SHP77 treated with DMSO at 0.1 percent for 48 hours (cell line): Measurements from ENCODE around the gene GPR50.

Source experiments
- DNase-seq: peaks from one replicate; lab custom pipeline; 2025; lab: John Stamatoyannopoulos, UW

Gene GPR50

DNA sequence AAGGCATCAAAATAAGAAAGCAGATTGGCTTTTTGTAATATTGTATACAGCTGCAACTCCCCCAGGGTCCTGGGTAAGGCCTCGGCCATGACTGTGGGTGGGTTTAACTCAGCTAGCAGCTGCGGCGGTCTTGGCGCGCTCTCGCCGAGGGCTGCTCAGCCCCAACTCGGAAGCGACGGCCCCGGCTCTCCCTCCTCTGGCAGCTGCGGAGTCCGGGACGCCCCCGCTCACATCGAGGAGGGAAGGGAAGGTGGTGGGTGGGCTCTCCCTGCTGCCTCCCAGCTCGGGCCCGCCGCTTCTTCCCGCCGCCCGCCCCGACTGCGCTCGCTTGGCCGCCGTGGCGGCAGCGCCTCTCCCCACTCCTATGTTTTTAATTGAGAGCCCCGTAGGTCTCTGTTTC, 51.2 kb downstream of the GPR50 start:
- no peak for DNase-seq

DNA sequence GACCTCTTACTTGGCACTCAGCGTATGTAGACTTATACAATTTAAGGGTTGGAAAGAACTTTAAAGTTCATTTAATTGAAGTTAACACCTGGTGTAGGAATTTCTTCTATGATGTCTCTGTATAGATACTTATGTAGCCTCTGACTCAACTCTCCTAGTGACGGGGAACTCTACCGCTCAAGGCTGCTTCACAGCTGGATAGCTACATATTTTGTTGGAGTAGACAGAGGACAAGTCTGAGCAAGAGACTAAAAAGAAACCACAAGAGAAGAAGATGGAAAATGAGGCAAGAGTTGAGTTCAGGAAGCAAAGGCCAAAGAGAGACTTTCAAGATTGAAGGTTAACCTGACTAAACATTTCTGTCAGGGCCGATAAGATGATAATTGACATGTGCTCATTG, 52.6 kb downstream of the GPR50 start:
- no peak for DNase-seq
